GM12865 (cell line): ENCODE measurements around the gene POC1A.
A peak's percentile ranks its signal among the peaks of the same experiment; 100 is the strongest.
"Not testable (repeated sequence)": the region's sequence is repeated elsewhere in the genome, so short reads cannot be mapped to it uniquely, and the experiment has no call there.

Experiments
- DNase-seq: peaks from one replicate; pipeline ENCODE4 v3.0.0; 2010; ENCODE audit warnings: low read depth
- H3K4me3 ChIP-seq: 2 replicates; pipeline ENCODE4 v1.5.1; 2011; ENCODE audit warnings: mild to moderate bottlenecking, low read depth, low read length, control low read depth
- TF ChIP-seq, protein P1 (sequence below): IDR thresholded peaks from 2 replicates; pipeline ENCODE4 v1.5.1; 2011; ENCODE audit warnings: low read length, control low read depth, low read depth, inconsistent platforms; ENCODE audit not compliant: insufficient read depth; ENCODE audit errors: missing control alignments

The POC1A gene

DNA sequence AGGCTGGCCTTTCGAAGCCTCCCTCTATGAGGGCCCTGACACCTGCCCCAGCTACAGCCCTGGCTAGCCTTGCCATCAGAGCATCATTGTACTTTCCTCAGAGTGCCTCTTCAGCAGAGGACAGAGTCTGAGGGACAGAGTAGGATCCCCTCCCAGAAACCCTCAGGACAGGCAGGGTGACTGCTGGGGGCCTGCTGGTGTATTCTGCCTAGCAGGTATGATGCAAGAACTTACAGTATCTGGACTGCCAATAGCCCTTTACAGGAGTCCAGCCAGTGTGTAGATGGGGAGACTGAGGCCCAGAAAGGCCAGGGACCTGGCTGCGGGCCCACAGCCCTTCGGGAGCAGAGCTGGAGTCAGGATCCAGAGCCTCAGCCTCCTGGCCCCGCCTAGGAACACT is 116.9 kb downstream of the POC1A start:
- TF ChIP-seq, protein P1, sequence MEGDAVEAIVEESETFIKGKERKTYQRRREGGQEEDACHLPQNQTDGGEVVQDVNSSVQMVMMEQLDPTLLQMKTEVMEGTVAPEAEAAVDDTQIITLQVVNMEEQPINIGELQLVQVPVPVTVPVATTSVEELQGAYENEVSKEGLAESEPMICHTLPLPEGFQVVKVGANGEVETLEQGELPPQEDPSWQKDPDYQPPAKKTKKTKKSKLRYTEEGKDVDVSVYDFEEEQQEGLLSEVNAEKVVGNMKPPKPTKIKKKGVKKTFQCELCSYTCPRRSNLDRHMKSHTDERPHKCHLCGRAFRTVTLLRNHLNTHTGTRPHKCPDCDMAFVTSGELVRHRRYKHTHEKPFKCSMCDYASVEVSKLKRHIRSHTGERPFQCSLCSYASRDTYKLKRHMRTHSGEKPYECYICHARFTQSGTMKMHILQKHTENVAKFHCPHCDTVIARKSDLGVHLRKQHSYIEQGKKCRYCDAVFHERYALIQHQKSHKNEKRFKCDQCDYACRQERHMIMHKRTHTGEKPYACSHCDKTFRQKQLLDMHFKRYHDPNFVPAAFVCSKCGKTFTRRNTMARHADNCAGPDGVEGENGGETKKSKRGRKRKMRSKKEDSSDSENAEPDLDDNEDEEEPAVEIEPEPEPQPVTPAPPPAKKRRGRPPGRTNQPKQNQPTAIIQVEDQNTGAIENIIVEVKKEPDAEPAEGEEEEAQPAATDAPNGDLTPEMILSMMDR: no peak
- H3K4me3 ChIP-seq: no peak overlapping the region
- no peak for DNase-seq

DNA sequence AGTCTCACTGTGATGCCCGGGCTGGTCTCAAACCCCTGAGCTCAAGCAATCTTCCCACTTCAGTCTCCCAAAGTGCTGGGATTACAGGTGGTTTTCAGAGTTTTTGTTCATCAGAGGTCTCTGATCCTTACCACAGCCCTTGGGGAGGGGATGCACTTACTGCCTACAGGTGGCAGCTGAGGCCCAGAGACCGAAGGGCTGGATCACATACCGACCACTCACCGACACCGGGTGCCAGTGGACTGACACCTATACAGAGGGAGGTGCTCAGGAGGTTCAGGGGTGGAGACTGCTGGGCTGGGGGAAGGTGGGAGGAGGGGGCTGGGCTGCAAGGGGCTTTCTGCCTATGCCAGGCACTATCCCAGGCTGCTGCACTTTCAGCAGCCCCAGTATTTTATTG is 117.4 kb downstream of the POC1A start:
- TF ChIP-seq, protein P1: no peak
- no peak for DNase-seq
- H3K4me3 ChIP-seq: no peak overlapping the region

DNA sequence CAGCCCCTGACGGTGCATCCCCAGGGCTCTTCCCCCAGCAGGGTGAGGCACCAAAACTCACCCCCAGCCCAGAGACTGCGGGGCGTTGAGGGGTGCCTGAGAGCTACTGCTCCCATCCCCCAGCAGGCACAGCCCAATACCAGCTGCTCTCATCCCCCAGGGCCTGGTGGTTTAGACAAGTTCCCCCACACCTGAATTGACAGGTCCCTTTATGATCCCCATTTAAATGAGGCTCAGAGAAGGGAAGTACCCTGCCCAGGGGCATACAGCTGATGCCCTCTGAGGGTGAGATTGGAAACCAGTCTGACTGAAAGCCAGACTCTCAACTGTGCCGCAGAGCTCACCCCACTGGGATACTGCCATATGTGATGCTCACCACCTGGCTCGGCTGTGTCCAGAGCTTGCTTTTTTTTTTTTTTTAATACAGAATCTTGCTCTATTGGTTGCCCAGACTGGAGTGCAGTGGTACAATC is 118.0 kb downstream of the POC1A start:
- TF ChIP-seq, protein P1: no peak
- H3K4me3 ChIP-seq: no peak overlapping the region
- DNase-seq: peak; percentile 81

DNA sequence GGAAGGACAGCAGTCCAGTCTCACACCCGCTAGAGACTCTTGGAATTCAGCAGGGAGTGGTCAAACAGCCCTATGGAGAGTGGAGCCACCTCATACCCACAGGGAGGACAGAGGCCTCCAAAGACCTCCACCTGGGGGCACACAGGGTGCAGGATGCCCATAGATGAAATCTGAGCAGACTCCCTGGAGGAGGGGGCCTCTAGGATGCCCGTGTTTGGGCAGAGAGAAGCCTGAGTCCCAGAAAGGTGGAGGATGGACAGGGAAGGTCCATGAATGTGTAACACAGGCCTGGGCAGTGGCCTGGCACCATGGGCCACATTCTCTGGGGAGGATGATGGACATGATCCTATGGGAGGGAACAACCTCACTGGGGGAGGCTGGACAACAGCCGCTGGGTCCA is 119.6 kb downstream of the POC1A start:
- no peak for DNase-seq
- TF ChIP-seq, protein P1: no peak
- H3K4me3 ChIP-seq: no peak overlapping the region

DNA sequence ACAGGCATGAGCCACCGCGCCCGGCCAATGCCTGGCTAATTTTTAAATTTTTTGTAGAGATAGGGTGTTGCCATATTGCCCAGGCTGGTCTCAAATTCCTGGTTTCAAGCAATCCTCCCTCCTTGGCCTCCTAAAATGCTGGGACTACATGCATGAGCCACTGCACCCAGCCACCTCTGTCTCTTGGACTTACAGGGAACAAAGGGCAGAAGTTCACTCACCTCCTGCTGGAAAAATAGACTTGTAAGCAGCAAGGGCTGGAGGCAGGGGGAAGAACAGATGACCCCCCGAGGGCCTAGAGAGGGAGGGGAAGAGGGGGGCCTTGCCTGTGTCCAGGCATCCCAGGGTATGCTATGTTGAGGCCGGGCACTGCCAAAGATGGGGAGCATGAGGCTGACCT is 120.0 kb downstream of the POC1A start:
- TF ChIP-seq, protein P1: no peak
- DNase-seq: no peak
- H3K4me3 ChIP-seq: no peak overlapping the region

DNA sequence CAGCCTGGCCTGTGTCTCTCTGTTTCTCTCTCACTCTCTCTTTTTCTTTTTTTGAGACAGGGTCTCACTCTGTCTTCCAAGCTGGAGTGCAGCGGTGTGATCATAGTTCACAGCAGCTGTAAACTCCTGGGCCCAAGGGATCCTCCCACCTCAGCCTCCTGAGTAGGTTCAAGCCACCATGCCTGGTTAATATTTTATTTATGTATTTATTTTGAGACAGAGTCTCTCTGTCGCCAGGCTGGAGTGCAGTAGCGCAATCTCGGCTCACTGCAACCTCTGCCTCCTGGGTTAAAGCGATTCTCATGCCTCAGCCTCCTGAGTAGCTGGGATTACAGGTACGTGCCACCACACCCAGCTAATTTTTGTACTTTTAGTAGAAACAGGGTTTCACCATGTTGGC is 120.5 kb downstream of the POC1A start:
- H3K4me3 ChIP-seq, DNase-seq: not testable (repeated sequence)

DNA sequence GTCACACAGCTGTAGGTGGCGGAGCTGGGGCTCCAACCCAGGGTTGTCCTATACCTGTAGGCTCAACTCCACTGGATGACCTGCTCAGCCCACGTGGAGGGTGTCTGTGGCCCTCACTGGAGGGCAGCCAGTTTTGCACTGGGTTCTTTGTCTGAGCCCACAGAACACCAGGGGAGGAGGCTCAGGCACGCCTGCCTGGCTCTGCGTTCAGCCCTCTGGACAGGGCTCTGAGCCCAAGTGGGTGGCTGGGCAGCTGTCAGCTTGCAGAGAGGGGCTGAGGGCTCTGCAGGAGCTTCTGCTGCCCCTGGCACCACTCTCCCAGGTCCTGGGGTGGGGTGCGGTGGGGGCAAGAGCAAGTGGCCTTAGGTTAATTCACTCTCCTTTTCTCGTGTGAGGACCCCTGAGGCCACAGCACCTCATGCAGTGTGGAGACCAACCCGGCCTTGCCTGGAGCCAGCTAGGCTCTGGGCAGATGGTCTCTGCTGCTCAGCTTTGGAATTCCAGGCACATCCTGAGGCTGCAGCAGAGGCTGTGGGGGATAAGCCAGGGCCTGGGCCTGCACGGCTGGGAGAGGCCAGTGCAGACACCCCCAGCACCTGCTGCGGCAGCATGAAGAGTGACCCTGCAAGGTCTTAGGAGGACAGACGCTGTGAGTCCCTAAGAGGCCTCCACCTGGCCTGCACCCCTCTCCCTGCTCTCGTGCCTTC is 121.4 kb downstream of the POC1A start:
- DNase-seq: no peak
- no peak overlapping the region for H3K4me3 ChIP-seq
- TF ChIP-seq, protein P1: no peak
